22Rv1 (cell line): ENCODE measurements around the gene BTBD7.

Experiments used
- CTCF ChIP-seq: fragments of 450-650 bp; IDR thresholded peaks from 2 replicates; pipeline ENCODE4 v1.5.1; 2017; ENCODE audit warnings: mild to moderate bottlenecking
- ZFX ChIP-seq: fragments of 450-650 bp; IDR thresholded peaks from 2 replicates; pipeline ENCODE4 v1.6.1; 2017; ENCODE audit warnings: antibody characterized with exemption, borderline replicate concordance

- TF ChIP-seq CTCF (no peak), ZFX (no peak)
These were observed 65.6 kb downstream of the BTBD7 start for GRCh38 chr14:93267149-93267711.
